Peyer's patch (tissue), 4 donors: Measurements from ENCODE around the gene RASGRF2. TPM values are rescaled to one million over a fixed set of nuclear protein-coding genes. Genes with fewer than 3 reads are reported as not detected.

ENCODE experiments used
- DNase-seq, 3 donors: peaks; one replicate each; pipeline ENCODE4 v3.0.0-alpha.2; 2017 to 2019
- H3K27ac ChIP-seq, 4 donors: fragments of 200-600 bp; sonication (generic); one replicate each; pipeline ENCODE4 v1.5.1; 2016 to 2019
- H3K27me3 ChIP-seq, 2 donors: fragments of 200-600 bp; sonication (generic); one replicate each; pipeline ENCODE4 v1.5.1; 2019
- H3K36me3 ChIP-seq, 3 donors: fragments of 200-600 bp; sonication (generic); one replicate each; pipeline ENCODE4 v1.5.1; 2016 to 2019
- H3K4me1 ChIP-seq, 4 donors: fragments of 200-600 bp; sonication (generic); one replicate each; pipeline ENCODE4 v1.5.1; 2016 to 2019
- H3K4me3 ChIP-seq, 4 donors: fragments of 200-600 bp; sonication (generic); 1 replicate in 3 of 4; 2 replicates in 1 of 4; pipeline ENCODE4 v1.5.1; 2016 to 2019; ENCODE audit warnings: mild to moderate bottlenecking in 1 of 4
- H3K9me3 ChIP-seq, 4 donors: fragments of 200-600 bp; sonication (generic); one replicate each; pipeline ENCODE4 v1.5.1; 2016 to 2019; ENCODE audit warnings: mild to moderate bottlenecking in 1 of 4
- CTCF ChIP-seq, 6 experiments: fragments of 450-650 bp in 4 of 6; fragments of 200-600 bp in 2 of 6; sonication (generic) in 1 of 6; IDR thresholded peaks; one replicate each; pipeline ENCODE4 v1.5.1; 2017 to 2019; ENCODE audit warnings: antibody characterized with exemption in 6 of 6, mild to moderate bottlenecking in 3 of 6, moderate library complexity in 1 of 6
- POLR2A ChIP-seq, 2 donors: fragments of 450-650 bp; IDR thresholded peaks; one replicate each; pipeline ENCODE4 v1.5.1; 2017; ENCODE audit warnings: antibody characterized with exemption in 2 of 2, mild to moderate bottlenecking in 2 of 2, moderate library complexity in 2 of 2
- total RNA-seq, 4 donors: library from RNA; depleted of rRNA; stranded (reverse); fragments of >200 nt; gene quantifications; one replicate each; pipeline ENCODE4 v1.1.0, GENCODE V29; 2016

Gene RASGRF2
- total RNA-seq, 4 donors from 2014 or later: 6.0 to 17.3 (median 8.7) TPM

GRCh38 chr5:81019748-81020147, 59.6 kb downstream of the RASGRF2 start:
- no peaks in the 10 kb centered on the region for H3K36me3 ChIP-seq
- H3K27ac ChIP-seq: no peak overlapping the region
- TF ChIP-seq CTCF (IDR thresholded peaks at IDR 0.05) (no peak), POLR2A (IDR thresholded peaks at IDR 0.05) (no peak)
- H3K4me3 ChIP-seq: no peak overlapping the region
- H3K27me3 ChIP-seq: no peaks in the 10 kb centered on the region
- DNase-seq: no peak
- no peaks in the 10 kb centered on the region for H3K9me3 ChIP-seq
- no peaks in the 10 kb centered on the region for H3K4me1 ChIP-seq

GRCh38 chr5:81020478-81021167, 60.5 kb downstream of the RASGRF2 start:
- no peaks in the 10 kb centered on the region for H3K9me3 ChIP-seq
- H3K36me3 ChIP-seq: no peaks in the 10 kb centered on the region
- no peak overlapping the region for H3K27ac ChIP-seq
- no peaks in the 10 kb centered on the region for H3K4me1 ChIP-seq
- no peak for DNase-seq
- H3K4me3 ChIP-seq: no peak overlapping the region
- H3K27me3 ChIP-seq: no peaks in the 10 kb centered on the region
- TF ChIP-seq CTCF (IDR thresholded peaks at IDR 0.05) (no peak), POLR2A (IDR thresholded peaks at IDR 0.05) (no peak)

GRCh38 chr5:81021486-81021885, 61.3 kb downstream of the RASGRF2 start:
- no peaks in the 10 kb centered on the region for H3K4me1 ChIP-seq
- H3K9me3 ChIP-seq: no peaks in the 10 kb centered on the region
- no peaks in the 10 kb centered on the region for H3K36me3 ChIP-seq
- TF ChIP-seq CTCF (IDR thresholded peaks at IDR 0.05) (no peak), POLR2A (IDR thresholded peaks at IDR 0.05) (no peak)
- H3K4me3 ChIP-seq: no peak overlapping the region
- no peak for DNase-seq
- no peaks in the 10 kb centered on the region for H3K27me3 ChIP-seq
- no peak overlapping the region for H3K27ac ChIP-seq

- no peak overlapping the region for H3K4me3 ChIP-seq
- DNase-seq: no peak
- H3K36me3 ChIP-seq: no peaks in the 10 kb centered on the region
- H3K9me3 ChIP-seq: no peaks in the 10 kb centered on the region
- H3K4me1 ChIP-seq: no peaks in the 10 kb centered on the region
- H3K27me3 ChIP-seq: no peaks in the 10 kb centered on the region
- TF ChIP-seq POLR2A (IDR thresholded peaks at IDR 0.05): no peak
- TF ChIP-seq CTCF (IDR thresholded peaks at IDR 0.05): no peak
- no peak overlapping the region for H3K27ac ChIP-seq
Observed at GRCh38 chr5:81021951-81022687, 62.0 kb downstream of the RASGRF2 start.

GRCh38 chr5:81022688-81023084, 62.5 kb downstream of the RASGRF2 start:
- TF ChIP-seq CTCF (IDR thresholded peaks at IDR 0.05) (no peak), POLR2A (IDR thresholded peaks at IDR 0.05) (no peak)
- H3K27me3 ChIP-seq: no peaks in the 10 kb centered on the region
- H3K36me3 ChIP-seq: no peaks in the 10 kb centered on the region
- no peak for DNase-seq
- no peaks in the 10 kb centered on the region for H3K4me1 ChIP-seq
- no peaks in the 10 kb centered on the region for H3K9me3 ChIP-seq
- H3K4me3 ChIP-seq: no peak overlapping the region
- no peak overlapping the region for H3K27ac ChIP-seq
